ENCODE measurements around the gene S1PR4. TPM values are rescaled to one million over a fixed set of nuclear protein-coding genes. Genes with fewer than 3 reads are reported as not detected.
A peak's percentile ranks its signal among the peaks of the same experiment; 100 is the strongest.
"Not testable (repeated sequence)": the region's sequence is repeated elsewhere in the genome, so short reads cannot be mapped to it uniquely, and the experiment has no call there.

The S1PR4 gene
- total RNA-seq, 1 experiment from 2014 or later, result 0.28 TPM

DNA sequence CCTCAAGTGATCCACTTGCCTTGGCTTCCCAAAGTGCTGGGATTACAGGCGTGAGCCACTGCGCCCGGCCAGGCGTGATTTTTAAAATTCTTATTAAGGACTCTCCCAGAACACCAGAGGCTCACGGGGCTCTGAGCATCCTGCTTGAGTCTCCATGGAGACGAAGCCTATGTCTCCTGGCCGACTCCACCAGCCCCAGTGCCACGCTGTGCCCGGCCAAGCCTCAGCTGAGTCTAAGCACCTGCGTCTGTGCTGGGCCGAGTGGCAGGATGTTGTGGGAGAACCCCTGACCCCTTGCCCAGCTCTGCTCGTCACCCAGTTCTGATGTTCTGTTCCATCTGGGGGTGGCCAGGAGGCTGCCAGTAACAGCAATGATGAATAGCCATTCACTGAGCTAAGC lies 42.0 kb downstream of the S1PR4 start (continued):
- TF ChIP-seq, protein P1, sequence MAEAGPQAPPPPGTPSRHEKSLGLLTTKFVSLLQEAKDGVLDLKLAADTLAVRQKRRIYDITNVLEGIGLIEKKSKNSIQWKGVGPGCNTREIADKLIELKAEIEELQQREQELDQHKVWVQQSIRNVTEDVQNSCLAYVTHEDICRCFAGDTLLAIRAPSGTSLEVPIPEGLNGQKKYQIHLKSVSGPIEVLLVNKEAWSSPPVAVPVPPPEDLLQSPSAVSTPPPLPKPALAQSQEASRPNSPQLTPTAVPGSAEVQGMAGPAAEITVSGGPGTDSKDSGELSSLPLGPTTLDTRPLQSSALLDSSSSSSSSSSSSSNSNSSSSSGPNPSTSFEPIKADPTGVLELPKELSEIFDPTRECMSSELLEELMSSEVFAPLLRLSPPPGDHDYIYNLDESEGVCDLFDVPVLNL (CRISPR knock-in tag; IDR thresholded peaks at IDR 0.05; ENCODE audit: borderline replicate concordance, low read depth), result no peak

DNA sequence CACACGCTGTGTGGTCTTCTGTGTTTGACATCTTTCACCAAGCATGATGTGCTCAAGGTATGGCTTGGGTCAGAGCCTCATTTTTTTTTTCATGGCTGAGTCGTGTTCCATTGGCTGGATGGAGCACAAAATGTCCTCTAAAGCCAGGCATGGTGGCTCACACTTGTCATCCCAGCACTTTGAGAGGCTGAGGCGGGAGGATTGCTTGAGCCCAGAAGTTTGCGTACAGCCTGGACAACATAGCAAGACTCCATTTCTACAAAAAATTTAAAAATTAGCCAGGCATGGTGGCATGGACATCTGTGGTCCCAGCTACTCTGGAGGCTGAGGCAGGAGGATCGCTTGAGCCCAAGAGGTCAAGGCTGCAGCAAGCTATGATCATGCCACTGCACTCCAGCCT lies 43.0 kb downstream of the S1PR4 start:
- H3K27ac Mint-ChIP-seq; ATAC-seq; H3K4me1 Mint-ChIP-seq; H3K36me3 Mint-ChIP-seq; H3K4me3 Mint-ChIP-seq; DNase-seq (ENCODE audit: low spot score); CTCF ChIA-PET; H3K9me3 Mint-ChIP-seq: not testable (repeated sequence)
- H3K27me3 Mint-ChIP-seq (ENCODE audit: low read depth), result peaks cover 11% of the 10 kb centered on the region; the same call in 1 of the 2 replicates
- POLR2A ChIA-PET, result interaction anchor here (0.6 kb wide), 2 partner anchors 111 to 257 kb away, joined by 4 to 5 read pairs; no protein-coding TSS in a partner anchor

DNA sequence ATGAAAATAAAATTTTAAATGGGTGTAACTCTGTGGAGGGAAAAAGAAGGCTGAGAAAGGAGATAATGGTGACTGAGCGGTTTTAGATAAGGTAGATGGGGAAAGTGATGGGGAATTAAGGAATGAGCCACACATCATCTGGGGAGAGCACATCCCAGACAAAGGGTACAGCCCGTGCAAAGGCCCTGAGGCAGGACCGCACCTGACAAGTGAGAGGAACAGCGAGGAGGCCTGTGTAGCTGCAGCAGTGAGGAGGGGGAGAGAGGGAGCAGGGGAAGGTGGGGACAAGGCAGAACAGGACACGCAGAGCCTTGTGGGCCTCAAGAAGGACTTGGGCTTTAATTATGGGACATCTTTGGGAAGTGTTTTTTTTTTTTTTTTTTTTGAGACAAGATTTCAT lies 44.1 kb downstream of the S1PR4 start:
- H3K9me3 Mint-ChIP-seq, result no peaks in the 10 kb centered on the region
- TF ChIP-seq EMX1 (CRISPR knock-in tag; IDR thresholded peaks at IDR 0.05), result no peak
- no peak for TF ChIP-seq MYBL2 (CRISPR knock-in tag; IDR thresholded peaks at IDR 0.05)
- TF ChIP-seq GRHL2 (CRISPR knock-in tag; IDR thresholded peaks at IDR 0.05; ENCODE audit: insufficient replicate concordance, severe bottlenecking), result no peak
- peak; percentile 72; the same call in 1 of the 2 replicates for TF ChIP-seq GTF2I (CRISPR knock-in tag; conservative IDR thresholded peaks at IDR 0.05)
- TF ChIP-seq, protein P2, sequence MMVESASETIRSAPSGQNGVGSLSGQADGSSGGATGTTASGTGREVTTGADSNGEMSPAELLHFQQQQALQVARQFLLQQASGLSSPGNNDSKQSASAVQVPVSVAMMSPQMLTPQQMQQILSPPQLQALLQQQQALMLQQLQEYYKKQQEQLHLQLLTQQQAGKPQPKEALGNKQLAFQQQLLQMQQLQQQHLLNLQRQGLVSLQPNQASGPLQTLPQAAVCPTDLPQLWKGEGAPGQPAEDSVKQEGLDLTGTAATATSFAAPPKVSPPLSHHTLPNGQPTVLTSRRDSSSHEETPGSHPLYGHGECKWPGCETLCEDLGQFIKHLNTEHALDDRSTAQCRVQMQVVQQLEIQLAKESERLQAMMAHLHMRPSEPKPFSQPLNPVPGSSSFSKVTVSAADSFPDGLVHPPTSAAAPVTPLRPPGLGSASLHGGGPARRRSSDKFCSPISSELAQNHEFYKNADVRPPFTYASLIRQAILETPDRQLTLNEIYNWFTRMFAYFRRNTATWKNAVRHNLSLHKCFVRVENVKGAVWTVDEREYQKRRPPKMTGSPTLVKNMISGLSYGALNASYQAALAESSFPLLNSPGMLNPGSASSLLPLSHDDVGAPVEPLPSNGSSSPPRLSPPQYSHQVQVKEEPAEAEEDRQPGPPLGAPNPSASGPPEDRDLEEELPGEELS (CRISPR knock-in tag; IDR thresholded peaks at IDR 0.05), result no peak
- ChIA-PET POLR2A (interaction anchor here (0.7 kb wide), 2 partner anchors 204 to 335 kb away, joined by 3 to 4 read pairs; no protein-coding TSS in a partner anchor), CTCF (interaction anchor here (0.6 kb wide), 1 partner anchor 14 kb away, joined by 3 read pairs; no protein-coding TSS in a partner anchor)
- no peak overlapping the region for H3K27ac Mint-ChIP-seq
- peaks cover 11% of the 10 kb centered on the region; the same call in 1 of the 2 replicates for H3K27me3 Mint-ChIP-seq (ENCODE audit: low read depth)
- H3K36me3 Mint-ChIP-seq, result no peaks in the 10 kb centered on the region
- DNase-seq (ENCODE audit: low spot score) (no peak), ATAC-seq (no peak)
- peaks cover under 1% of the 10 kb centered on the region for H3K4me1 Mint-ChIP-seq
- H3K4me3 Mint-ChIP-seq, result no peak overlapping the region

DNA sequence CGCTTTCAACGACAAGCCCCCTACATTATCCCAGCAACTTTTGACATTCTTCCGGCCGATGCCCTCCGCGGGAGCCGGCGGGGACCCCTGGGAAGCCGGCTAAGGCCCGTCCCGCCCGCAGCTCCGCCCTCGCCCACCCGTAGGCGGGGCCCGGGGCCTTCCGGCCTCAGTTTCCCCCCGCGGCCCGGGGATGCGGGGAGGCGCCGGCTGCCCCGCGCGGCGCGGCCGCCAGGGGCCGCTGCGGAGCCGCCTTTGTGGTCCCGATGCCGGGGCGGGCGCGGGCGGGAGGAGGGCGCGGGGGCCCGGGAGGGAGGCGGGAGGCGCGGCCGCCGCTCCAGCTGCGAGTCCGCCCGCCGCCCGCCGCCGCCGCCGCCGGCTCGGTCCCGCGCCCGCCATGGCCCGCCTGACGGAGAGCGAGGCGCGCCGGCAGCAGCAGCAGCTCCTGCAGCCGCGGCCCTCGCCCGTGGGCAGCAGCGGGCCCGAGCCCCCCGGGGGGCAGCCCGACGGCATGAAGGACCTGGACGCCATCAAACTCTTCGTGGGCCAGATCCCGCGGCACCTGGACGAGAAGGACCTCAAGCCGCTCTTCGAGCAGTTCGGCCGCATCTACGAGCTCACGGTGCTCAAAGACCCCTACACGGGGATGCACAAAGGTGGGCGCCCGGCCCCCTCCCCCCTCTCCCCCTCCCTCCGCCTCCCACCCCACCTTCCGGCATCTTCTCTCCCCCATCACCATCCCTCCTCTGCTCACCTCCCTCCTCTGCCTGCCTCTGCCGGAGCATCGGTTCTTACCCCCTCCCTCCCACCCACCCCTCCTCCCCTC lies 46.0 kb downstream of the S1PR4 start, which contains the start of gene CELF5:
Gene CELF5 (plus strand): TSS at position 316 of the 823 bp plus-strand sequence. CDS start 79 bp downstream, at position 395.
- Mint-ChIP-seq H3K27me3 (ENCODE audit: low read depth) (peaks cover 8% of the 10 kb centered on the region; the same call in 1 of the 2 replicates), H3K4me1 (peaks cover 7% of the 10 kb centered on the region), H3K9me3 (no peaks in the 10 kb centered on the region), H3K27ac (no peak within 1 kb of the TSS), H3K36me3 (no peaks in the 10 kb centered on the region), H3K4me3 (peak within 1 kb of the TSS; percentile 59)
- ATAC-seq (peak; percentile 60), DNase-seq (ENCODE audit: low spot score) (peak; percentile 68)
- ChIA-PET POLR2A (no interaction called here), CTCF (interaction anchor here (0.5 to 2.3 kb wide), 24 partner anchors 9 to 273 kb away, joined by 3 to 33 read pairs (median 4); no protein-coding TSS in a partner anchor)
- TF ChIP-seq, protein P3, sequence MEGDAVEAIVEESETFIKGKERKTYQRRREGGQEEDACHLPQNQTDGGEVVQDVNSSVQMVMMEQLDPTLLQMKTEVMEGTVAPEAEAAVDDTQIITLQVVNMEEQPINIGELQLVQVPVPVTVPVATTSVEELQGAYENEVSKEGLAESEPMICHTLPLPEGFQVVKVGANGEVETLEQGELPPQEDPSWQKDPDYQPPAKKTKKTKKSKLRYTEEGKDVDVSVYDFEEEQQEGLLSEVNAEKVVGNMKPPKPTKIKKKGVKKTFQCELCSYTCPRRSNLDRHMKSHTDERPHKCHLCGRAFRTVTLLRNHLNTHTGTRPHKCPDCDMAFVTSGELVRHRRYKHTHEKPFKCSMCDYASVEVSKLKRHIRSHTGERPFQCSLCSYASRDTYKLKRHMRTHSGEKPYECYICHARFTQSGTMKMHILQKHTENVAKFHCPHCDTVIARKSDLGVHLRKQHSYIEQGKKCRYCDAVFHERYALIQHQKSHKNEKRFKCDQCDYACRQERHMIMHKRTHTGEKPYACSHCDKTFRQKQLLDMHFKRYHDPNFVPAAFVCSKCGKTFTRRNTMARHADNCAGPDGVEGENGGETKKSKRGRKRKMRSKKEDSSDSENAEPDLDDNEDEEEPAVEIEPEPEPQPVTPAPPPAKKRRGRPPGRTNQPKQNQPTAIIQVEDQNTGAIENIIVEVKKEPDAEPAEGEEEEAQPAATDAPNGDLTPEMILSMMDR (IDR thresholded peaks at IDR 0.05), result peak; percentile 48; the same call in 1 of the 2 replicates
- TF ChIP-seq, protein P4, sequence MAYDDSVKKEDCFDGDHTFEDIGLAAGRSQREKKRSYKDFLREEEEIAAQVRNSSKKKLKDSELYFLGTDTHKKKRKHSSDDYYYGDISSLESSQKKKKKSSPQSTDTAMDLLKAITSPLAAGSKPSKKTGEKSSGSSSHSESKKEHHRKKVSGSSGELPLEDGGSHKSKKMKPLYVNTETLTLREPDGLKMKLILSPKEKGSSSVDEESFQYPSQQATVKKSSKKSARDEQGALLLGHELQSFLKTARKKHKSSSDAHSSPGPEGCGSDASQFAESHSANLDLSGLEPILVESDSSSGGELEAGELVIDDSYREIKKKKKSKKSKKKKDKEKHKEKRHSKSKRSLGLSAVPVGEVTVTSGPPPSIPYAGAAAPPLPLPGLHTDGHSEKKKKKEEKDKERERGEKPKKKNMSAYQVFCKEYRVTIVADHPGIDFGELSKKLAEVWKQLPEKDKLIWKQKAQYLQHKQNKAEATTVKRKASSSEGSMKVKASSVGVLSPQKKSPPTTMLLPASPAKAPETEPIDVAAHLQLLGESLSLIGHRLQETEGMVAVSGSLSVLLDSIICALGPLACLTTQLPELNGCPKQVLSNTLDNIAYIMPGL (CRISPR knock-in tag; IDR thresholded peaks at IDR 0.05), result no peak
- TF ChIP-seq IRF2 (CRISPR knock-in tag; IDR thresholded peaks at IDR 0.05; ENCODE audit: borderline replicate concordance, low read depth), result no peak
